K562 (cell line): ENCODE data around the gene NFYC. TPM values are rescaled to one million over a fixed set of nuclear protein-coding genes. Genes with fewer than 3 reads are reported as not detected.

ENCODE experiments used
- CC2D1A ChIP-seq: fragments of 450-650 bp; IDR thresholded peaks from 2 replicates; pipeline ENCODE4 v1.6.1; 2017; ENCODE audit warnings: mild to moderate bottlenecking
- FOXO4 ChIP-seq: fragments of 450-650 bp; formaldehyde crosslinking; IDR thresholded peaks from 2 replicates; pipeline ENCODE4 v1.4.0; 2020; ENCODE audit warnings: mild to moderate bottlenecking, moderate library complexity
- GABPB1 ChIP-seq: sonication (generic); formaldehyde crosslinking; IDR thresholded peaks from 2 replicates; pipeline ENCODE4 v1.8.0; 2022; ENCODE audit warnings: mild to moderate bottlenecking, missing genetic modification reagents
- HDGF ChIP-seq: fragments of 450-650 bp; IDR thresholded peaks from 2 replicates; pipeline ENCODE4 v1.6.1; 2016
- HNRNPL ChIP-seq: fragments of 200-400 bp; formaldehyde crosslinking; IDR thresholded peaks from 2 replicates; pipeline ENCODE4 v1.6.1; 2017; ENCODE audit warnings: low read depth, mild to moderate bottlenecking, low read length
- MITF ChIP-seq: IDR thresholded peaks from 2 replicates; pipeline ENCODE4 v1.6.1; 2014; ENCODE audit warnings: antibody characterized with exemption
- NFATC3 ChIP-seq: fragments of 450-650 bp; IDR thresholded peaks from 2 replicates; pipeline ENCODE4 v1.6.1; 2017; ENCODE audit warnings: mild to moderate bottlenecking
- NFIX ChIP-seq: fragments of 250-450 bp; sonication (Bioruptor Pico); IDR thresholded peaks from 2 replicates; pipeline ENCODE4 v1.4.0; 2020; ENCODE audit warnings: low read depth, mild to moderate bottlenecking, moderate library complexity
- NONO ChIP-seq, 2 experiments: fragments of 200-400 bp in 1 of 2; fragments of 450-650 bp in 1 of 2; formaldehyde crosslinking in 1 of 2; IDR thresholded peaks; 2 replicates each; pipeline ENCODE4 v1.6.1; 2017; ENCODE audit warnings: low read depth in 2 of 2, mild to moderate bottlenecking in 2 of 2, moderate library complexity in 2 of 2, low read length in 1 of 2
- NRF1 ChIP-seq, 2 experiments: fragments of 450-650 bp; IDR thresholded peaks in 1 of 2; conservative IDR thresholded peaks in 1 of 2; 2 replicates each; pipeline ENCODE4 v1.6.1; 2014; ENCODE audit warnings: mild to moderate bottlenecking in 2 of 2
- POLR2A ChIP-seq: fragments of 450-650 bp; conservative IDR thresholded peaks from 2 replicates; pipeline ENCODE4 v1.6.1; 2016
- SIRT6 ChIP-seq: IDR thresholded peaks from one replicate; pipeline ENCODE4 v1.6.1; 2012; ENCODE audit warnings: low read depth, mild to moderate bottlenecking, control low read depth, inconsistent platforms, low read length, moderate library complexity
- SMAD1 ChIP-seq: fragments of 150-350 bp; IDR thresholded peaks from 2 replicates; pipeline ENCODE4 v1.6.1; 2014; ENCODE audit warnings: low read length, low read depth; ENCODE audit not compliant: partially characterized antibody
- SMAD4 ChIP-seq: fragments of 250-450 bp; sonication (Bioruptor Pico); conservative IDR thresholded peaks from 2 replicates; pipeline ENCODE4 v1.8.0; 2021; ENCODE audit warnings: inconsistent platforms, mild to moderate bottlenecking, moderate library complexity
- SMARCA4 ChIP-seq: fragments of 450-650 bp; IDR thresholded peaks from 2 replicates; pipeline ENCODE4 v1.6.1; 2016
- ZNF121 ChIP-seq: sonication (generic); formaldehyde crosslinking; conservative IDR thresholded peaks from 2 replicates; pipeline ENCODE4 v1.8.0; 2022; ENCODE audit warnings: missing genetic modification reagents
- ZNF146 ChIP-seq: IDR thresholded peaks from one replicate; pipeline ENCODE4 v1.6.1; 2018; ENCODE audit warnings: missing compliant biosample characterization; ENCODE audit not compliant: unreplicated experiment
- ZNF197 ChIP-seq: fragments of 200-800 bp; sonication (Bioruptor generic); IDR thresholded peaks from 2 replicates; pipeline ENCODE4 v1.6.1; 2016; ENCODE audit warnings: low read depth, missing genetic modification characterization, missing compliant biosample characterization
- ZNF395 ChIP-seq: fragments of 200-800 bp; sonication (Bioruptor generic); IDR thresholded peaks from 2 replicates; pipeline ENCODE4 v1.6.1; 2017; ENCODE audit warnings: missing genetic modification characterization, missing compliant biosample characterization
- ZNF398 ChIP-seq: fragments of 250-450 bp; sonication (Bioruptor Pico); IDR thresholded peaks from 2 replicates; pipeline ENCODE4 v1.8.0; 2021; ENCODE audit warnings: moderate library complexity, mild to moderate bottlenecking, inconsistent platforms
- ZNF766 ChIP-seq: fragments of 200-800 bp; sonication (Bioruptor generic); conservative IDR thresholded peaks from 2 replicates; pipeline ENCODE4 v1.6.1; 2016; ENCODE audit warnings: missing genetic modification characterization, missing compliant biosample characterization
- polyA plus RNA-seq, 8 experiments: library from polyadenylated mRNA; depleted of rRNA in 4 of 8; stranded (reverse) in 5 of 8; unstranded in 3 of 8; fragments of >200 nt; fragmentation: Nextera tagmentation in 2 of 8; fragmentation: Illumina TruSeq in 1 of 8; extraction: Ambion mirVana in 2 of 8; extraction: Trizol in 1 of 8; gene quantifications; 2 replicates each; pipeline versions ENCODE4 v1.2.1 to v1.2.3, GENCODE V29; 2011 to 2014; ENCODE audit warnings: inconsistent platforms in 1 of 8, missing spikeins in 1 of 8
- total RNA-seq, 7 experiments: library from RNA; depleted of rRNA in 6 of 7; stranded (reverse); fragments of >200 nt in 6 of 7; fragmentation: Illumina TruSeq in 2 of 7; extraction: Trizol in 2 of 7; gene quantifications; 2 replicates each; pipeline versions ENCODE4 v1.2.1 to v1.2.3, GENCODE V29; 2011 to 2021; ENCODE audit warnings: low replicate concordance in 1 of 7
- TF ChIP-seq, protein P1 (sequence below): sonication (generic); formaldehyde crosslinking; IDR thresholded peaks from 2 replicates; pipeline ENCODE4 v1.5.0; 2020; ENCODE audit warnings: missing genetic modification reagents

The NFYC gene
- total and polyA plus RNA-seq, 9 of the 15 experiments (the other 6 are each of a cell fraction or from before 2014, with no cell fraction given), result 4.8 to 59.8 (median 41.1) TPM

DNA sequence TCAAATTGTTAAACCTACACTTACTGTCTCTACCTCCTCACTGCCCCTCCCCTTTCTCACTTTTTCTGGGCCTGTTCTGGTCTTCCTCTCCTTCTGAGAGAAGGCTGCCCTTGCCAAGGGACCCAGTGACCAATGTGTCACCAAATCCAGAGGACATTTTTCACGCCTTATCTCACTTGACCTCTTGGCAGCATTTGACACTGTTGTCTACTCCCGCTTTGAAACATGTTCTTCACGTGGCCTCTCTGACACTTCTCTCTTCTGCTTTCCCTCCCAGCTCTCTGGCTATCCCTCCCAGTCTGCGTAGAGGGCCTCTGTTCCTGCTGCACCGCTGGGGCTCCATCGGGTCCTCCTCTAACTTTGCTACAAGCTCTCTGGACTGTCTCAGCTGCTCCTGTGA lies 117.4 kb downstream of the NFYC start (continued):
- TF ChIP-seq MITF, result no peak
- TF ChIP-seq ZNF197 (CRISPR knock-in tag), result no peak
- TF ChIP-seq ZNF398 (CRISPR knock-in tag), result no peak
- no peak for TF ChIP-seq ZNF146
- no peak for TF ChIP-seq POLR2A
- no peak for TF ChIP-seq NFIX
- TF ChIP-seq ZNF121, result no peak
- no peak for TF ChIP-seq HNRNPL
- no peak for TF ChIP-seq CC2D1A
- TF ChIP-seq ZNF395 (CRISPR knock-in tag), result no peak
- TF ChIP-seq HDGF, result no peak
- no peak for TF ChIP-seq NFATC3
- no peak for TF ChIP-seq NRF1 (conservative IDR thresholded peaks at IDR 0.05 in 1 of 2, IDR thresholded peaks at IDR 0.05 in 1 of 2)
- TF ChIP-seq, protein P1, sequence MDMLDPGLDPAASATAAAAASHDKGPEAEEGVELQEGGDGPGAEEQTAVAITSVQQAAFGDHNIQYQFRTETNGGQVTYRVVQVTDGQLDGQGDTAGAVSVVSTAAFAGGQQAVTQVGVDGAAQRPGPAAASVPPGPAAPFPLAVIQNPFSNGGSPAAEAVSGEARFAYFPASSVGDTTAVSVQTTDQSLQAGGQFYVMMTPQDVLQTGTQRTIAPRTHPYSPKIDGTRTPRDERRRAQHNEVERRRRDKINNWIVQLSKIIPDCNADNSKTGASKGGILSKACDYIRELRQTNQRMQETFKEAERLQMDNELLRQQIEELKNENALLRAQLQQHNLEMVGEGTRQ (CRISPR knock-in tag), result peak; percentile 53
- peak; percentile 65; the same call in 1 of the 2 replicates for TF ChIP-seq SMAD4 (CRISPR knock-in tag)
- TF ChIP-seq FOXO4 (CRISPR knock-in tag), result no peak
- TF ChIP-seq SMARCA4, result peak; percentile 43
- TF ChIP-seq ZNF766 (CRISPR knock-in tag), result no peak
- TF ChIP-seq NONO (IDR thresholded peaks at IDR 0.05; ENCODE audit: low read depth in 2 of 2, low read length in 1 of 2), result no peak
- TF ChIP-seq SMAD1, result no peak
- 0 out of 2 replicates have a peak, but pooled peaks have one; percentile 24 for TF ChIP-seq GABPB1 (CRISPR knock-in tag)
- no peak for TF ChIP-seq SIRT6
